Measurements from ENCODE around the gene CAMKV.
"Not testable (repeated sequence)": the region's sequence is repeated elsewhere in the genome, so short reads cannot be mapped to it uniquely, and the experiment has no call there.

CAMKV gene

GRCh38 chr3:49869525-49870126 lies at the start of gene CAMKV:
TSS of gene CAMKV (minus strand) at chr3:49869906. CDS start at chr3:49862388, 7,518 bp downstream.
- no peak for DNase-seq

- not testable (repeated sequence) for DNase-seq
These were observed 48.3 kb upstream of the CAMKV start for GRCh38 chr3:49917806-49918590.

- DNase-seq: no peak
These were observed 47.0 kb upstream of the CAMKV start for GRCh38 chr3:49916686-49917085.

GRCh38 chr3:49914906-49915305 lies 45.2 kb upstream of the CAMKV start:
- DNase-seq: no peak

- DNase-seq: no peak
These were observed 43.2 kb upstream of the CAMKV start for GRCh38 chr3:49912881-49913281.

- no peak for DNase-seq
These were observed 41.9 kb upstream of the CAMKV start for GRCh38 chr3:49911611-49912010.

- DNase-seq: no peak
These were observed 41.4 kb upstream of the CAMKV start for GRCh38 chr3:49911124-49911420.

GRCh38 chr3:49910409-49911123 lies 40.9 kb upstream of the CAMKV start:
- no peak for DNase-seq

- DNase-seq: no peak
These were observed 38.9 kb upstream of the CAMKV start for GRCh38 chr3:49908373-49909199.

GRCh38 chr3:49906073-49906743 lies 36.5 kb upstream of the CAMKV start:
- DNase-seq: no peak

- not testable (repeated sequence) for DNase-seq
These were observed 34.7 kb upstream of the CAMKV start for GRCh38 chr3:49904448-49904847.

- DNase-seq: no peak
These were observed 34.0 kb upstream of the CAMKV start, which contains the start of gene MST1R for GRCh38 chr3:49903451-49904424. TSS of gene MST1R (minus strand) at chr3:49903873. CDS start at chr3:49903609, 264 bp downstream.

GRCh38 chr3:49902511-49903345 lies 33.0 kb upstream of the CAMKV start:
- no peak for DNase-seq

- no peak for DNase-seq
These were observed 31.9 kb upstream of the CAMKV start for GRCh38 chr3:49901366-49902339.

- DNase-seq: no peak
These were observed 30.9 kb upstream of the CAMKV start for GRCh38 chr3:49900491-49901153.

- no peak for DNase-seq
These were observed 30.1 kb upstream of the CAMKV start for GRCh38 chr3:49899815-49900214.

GRCh38 chr3:49898991-49899390 lies 29.3 kb upstream of the CAMKV start:
- DNase-seq: no peak

- DNase-seq: no peak
These were observed 26.6 kb upstream of the CAMKV start for GRCh38 chr3:49896345-49896744.

All from SIG-M5 (cell line).